GM21825 (cell line): ENCODE results near the gene BCL2L13.
A peak's percentile ranks its signal among the peaks of the same experiment; 100 is the strongest.
"Not testable (repeated sequence)": the region's sequence is repeated elsewhere in the genome, so short reads cannot be mapped to it uniquely, and the experiment has no call there.

ENCODE experiments used
- ATAC-seq: cut with Tn5 transposase; IDR thresholded peaks from one replicate; pipeline ENCODE4 v1.9.1; 2021; ENCODE audit warnings: mild to moderate bottlenecking, moderate library complexity; ENCODE audit not compliant: unreplicated experiment

Gene BCL2L13

DNA sequence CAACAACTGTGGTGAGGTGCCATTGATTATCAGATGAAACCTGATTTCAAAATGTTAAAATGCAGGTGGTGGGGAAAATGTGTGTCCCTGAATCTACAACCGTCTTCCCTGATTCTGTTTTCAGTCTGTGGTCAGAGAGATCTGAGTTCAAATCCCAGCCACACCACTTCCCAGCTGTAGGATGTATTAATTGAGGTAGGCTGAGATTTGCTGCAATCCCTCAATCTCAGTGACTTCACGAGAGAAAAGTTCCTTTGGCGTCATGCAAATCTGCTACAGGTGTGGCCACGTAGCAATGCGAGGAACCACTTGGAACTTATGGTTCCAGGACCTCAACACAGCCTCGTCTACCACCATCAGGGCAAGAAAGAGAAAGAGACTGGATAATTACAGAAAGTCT lies 56.2 kb downstream of the BCL2L13 start:
- ATAC-seq: no peak

DNA sequence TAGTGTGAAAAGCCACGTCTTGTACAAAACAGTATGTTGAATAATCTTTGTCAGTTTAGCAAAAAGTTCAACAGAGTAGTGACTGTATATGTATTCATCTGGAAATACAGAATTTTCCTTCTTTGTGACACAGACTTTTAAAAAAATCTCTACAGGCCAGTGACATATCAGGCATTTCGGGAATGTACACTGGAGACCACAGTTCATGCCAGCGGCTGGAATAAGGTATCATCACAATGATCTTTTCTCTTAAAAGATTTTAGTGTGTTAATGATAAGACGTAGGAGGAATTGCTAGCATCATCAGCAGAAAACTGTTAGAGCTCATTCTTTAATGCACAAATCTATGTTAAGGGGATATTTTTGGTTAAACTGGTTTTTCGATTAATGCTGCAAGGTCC lies 57.4 kb downstream of the BCL2L13 start:
- no peak for ATAC-seq

DNA sequence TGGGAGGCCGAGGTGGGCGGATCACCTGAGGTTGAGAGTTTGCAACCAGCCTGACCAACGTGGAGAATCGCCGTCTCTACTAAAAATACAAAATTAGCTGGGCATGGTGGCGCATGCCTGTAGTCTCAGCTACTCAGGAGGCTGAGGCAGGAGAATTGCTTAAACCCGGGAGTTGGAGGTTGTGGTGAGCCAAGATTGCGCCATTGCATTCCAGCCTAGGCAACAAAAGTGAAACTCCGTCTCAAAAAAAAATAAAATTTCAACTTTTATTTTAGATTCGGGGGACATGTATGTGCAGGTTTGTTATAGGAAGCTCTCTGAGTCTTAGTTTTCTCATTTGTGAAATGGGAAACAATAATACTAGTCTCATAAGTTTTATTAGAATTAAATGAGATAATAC lies 58.6 kb downstream of the BCL2L13 start:
- not testable (repeated sequence) for ATAC-seq

DNA sequence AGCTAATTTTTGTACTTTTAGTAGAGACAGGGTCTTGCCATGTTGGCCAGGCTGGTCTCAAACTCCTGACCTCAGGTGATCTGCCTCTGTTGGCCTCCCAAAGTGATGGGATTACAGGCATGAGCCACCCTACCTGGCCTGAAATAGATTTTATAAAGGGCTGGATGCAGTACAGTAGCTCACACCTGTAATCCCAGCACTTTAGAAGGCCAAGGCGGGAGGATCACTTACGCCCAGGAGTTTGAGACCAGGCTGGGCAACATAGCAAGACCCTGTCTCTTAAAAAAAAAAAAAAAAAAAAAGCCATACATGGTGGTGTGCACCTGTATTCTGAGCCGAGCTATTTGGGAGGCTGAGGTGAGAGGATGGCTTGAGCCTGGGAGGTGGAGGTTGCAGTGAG lies 59.7 kb downstream of the BCL2L13 start:
- not testable (repeated sequence) for ATAC-seq

DNA sequence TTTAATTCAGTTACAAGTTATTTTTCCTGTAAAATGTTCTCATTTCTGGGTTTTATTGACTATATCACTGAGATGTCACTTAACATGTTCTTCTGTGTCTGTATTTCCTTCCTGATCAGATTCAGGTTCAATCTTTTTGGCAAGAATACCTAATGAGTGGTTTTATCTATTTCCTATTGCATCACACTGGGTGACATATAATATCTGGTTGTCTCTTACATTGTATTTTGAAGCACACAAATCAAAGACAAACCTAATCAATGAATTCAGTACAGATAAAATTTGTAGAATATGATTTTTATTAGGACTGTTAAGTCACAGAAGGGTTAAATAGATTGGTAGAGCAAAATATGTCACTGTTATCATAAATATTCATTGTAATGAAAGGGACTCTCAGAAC lies 60.4 kb downstream of the BCL2L13 start:
- ATAC-seq: no peak

DNA sequence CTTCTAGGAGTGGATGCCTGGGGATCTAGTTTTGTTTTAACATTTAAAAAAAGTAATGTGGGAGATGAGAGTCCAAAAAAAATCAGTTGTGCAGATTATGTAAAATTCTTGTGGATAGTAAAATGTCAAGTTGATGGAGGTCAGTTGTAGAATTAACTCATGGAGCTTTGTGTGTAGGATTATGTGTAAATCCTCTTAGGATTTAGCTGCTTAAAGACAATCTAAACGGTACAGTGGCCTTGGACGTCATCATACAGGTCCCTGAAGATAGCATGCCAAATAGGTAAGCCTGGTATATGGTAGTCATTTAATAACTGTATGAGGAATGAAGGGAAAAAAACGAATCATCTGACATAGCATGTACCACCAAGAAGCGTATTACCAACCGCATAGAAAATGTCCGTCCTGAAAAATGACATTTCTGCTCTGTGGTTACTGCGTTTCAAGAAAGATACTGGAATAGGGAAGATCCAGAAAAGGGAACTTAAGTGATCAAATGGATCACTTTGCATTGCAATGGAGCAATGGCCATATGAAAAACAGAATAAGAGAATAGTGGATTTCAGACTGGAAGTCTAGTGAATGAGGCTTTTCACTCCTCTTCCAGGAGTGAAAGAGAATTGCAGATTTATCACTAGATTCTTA lies 61.3 kb downstream of the BCL2L13 start:
- no peak for ATAC-seq

DNA sequence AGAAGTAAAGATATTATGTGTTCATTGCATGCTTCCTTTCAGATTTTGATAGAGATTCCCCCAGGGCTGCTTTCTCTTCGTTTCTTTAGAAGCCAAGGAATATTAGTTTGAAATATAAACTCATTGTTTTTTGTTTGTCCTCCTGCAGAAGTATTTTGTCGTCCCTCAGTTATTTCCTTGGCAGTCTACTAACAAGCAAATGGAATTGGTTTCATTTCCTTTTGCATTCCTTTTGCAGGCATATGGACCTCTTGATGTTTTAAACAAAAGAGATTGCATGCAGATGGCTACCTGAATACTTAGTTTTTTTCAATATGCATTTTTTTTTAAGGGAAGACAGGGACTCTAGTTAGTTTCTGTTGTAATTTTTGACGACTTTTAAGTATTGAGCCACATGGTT lies 62.2 kb downstream of the BCL2L13 start:
- no peak for ATAC-seq

DNA sequence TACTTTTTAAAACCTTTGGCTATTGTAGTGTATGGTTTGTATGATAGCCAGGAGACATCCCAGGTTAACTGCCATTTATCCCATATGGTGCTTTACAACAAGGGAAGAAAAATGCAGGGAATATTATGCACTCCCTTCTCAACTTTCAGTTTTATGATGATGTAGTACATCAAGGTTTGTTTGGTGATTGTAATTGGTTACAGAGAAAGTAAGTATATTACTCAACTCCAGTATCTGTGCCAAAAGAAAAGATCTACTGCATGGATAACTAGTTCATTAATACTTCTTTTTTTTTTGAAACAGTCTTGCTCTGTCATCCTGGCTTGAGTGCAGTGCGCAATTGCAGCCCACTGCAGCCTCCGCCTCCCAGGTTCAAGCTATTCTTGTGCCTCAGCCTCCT lies 65.3 kb downstream of the BCL2L13 start:
- ATAC-seq: no peak

DNA sequence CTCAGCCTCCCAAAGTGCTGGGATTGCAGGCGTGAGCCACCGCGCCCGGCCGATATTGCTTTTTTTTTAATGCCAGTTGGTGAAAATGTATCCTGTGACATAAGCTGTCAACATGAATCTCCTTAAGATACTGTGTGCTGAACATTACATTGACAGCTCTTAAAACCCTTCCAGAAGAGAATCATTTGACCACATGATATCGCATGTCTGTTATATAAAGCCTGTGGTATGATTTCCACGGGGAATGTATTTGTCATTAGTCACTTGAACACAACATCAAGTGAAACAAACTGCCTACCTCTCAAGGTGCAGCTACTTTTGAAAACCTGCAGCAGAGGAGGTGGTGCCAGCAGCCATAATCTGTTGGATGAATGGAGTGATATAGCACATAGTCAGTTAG lies 67.0 kb downstream of the BCL2L13 start:
- no peak for ATAC-seq

DNA sequence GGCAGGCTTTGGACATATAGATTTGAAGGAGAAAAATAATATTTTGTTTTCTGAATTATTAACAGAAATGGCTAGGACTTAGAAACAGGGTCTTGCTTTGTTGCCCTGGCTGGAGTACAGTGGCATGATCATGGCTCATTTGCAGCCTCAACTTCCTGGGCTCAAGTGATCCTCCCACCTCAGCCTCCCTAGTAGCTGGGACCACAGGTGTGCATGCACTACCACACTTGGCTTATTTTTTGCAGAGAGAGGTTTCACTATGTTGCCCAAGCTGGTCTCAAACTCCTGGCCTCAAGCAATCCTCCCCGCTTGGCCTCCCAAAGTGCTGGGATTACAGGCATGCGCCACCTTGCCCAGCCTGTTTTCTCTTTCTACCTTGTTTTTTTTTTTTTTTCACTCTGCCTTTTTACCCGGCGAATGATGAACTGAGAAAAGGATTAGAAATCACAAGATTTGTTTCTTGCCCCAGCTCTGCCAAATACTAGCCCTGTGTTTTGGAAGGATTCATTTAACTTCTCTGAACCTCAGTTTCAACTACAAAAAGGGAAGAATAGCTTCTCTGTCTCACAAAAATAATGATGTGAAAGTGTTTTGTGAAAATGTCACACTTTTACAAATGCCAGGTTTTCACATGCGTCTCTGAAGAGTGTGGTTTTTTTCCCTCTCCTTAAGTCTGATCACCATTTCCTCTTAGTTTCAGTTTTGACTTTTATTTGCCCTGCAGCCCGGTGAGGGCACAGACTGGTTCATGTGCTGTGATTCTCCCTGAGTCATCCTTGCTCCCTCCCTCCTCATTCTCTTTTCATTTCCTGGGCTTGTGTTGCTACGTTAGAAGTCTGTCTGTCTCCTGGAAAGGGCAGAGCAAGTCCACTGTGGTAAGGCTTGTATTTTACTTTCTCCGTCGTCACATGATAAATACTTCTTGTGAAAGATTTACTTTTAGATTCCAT lies 67.7 kb downstream of the BCL2L13 start:
- ATAC-seq: peak; percentile 81

DNA sequence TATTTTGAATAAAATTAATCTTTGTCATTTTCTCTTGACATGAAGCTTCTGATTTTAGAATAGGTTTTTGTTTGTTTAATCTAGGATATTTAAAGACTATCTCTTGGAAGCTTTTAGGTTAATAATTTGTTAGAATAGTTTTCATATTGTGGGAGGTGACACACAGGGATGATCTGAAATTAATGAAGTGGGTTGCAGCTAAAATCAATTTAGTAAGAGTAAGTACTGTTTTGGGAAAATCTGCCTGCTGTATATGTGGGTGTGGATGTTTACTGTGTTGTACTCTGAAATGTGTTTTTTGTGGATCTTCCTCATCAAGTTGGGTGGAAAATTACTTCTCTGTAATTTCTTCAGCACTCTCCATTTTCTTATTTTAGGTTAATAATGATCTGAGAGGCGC lies 68.4 kb downstream of the BCL2L13 start:
- ATAC-seq: no peak

DNA sequence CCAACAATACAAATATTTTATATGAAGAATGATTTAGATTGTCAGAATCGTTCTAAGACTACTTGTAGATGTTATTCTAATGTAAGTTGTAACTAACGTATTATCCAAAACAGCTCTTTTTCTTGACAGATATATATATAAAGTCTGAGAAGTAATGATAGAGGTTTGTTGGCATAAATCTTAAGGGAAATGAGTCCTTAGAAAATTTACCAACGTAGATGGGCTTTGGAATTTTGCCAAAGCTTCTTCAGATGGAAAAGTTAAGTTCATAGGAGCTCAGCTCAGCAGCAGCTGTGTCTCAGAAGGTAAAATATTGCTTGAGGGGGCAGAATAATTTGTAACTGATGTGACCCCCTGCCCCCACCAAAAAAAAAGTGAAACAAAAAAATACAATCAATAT lies 69.0 kb downstream of the BCL2L13 start:
- ATAC-seq: no peak

DNA sequence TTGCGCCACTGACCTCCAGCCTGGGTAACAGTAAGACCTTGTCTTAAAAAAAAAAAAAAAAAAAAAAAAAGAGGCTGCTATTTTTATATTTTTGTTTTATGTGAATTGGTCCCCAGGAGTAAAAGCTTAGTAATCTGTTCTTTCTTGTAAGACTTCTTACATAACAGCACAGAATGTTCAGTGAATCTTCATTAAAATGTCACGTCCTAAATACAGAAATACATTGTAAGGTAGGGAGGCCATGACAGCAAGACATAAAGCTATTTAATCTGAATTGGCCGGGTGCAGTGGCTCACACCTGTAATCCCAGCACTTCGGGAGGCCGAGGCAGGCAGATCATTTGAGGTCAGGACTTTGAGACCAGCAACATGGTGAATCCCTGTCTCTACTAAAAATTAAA lies 71.5 kb downstream of the BCL2L13 start:
- no peak for ATAC-seq

DNA sequence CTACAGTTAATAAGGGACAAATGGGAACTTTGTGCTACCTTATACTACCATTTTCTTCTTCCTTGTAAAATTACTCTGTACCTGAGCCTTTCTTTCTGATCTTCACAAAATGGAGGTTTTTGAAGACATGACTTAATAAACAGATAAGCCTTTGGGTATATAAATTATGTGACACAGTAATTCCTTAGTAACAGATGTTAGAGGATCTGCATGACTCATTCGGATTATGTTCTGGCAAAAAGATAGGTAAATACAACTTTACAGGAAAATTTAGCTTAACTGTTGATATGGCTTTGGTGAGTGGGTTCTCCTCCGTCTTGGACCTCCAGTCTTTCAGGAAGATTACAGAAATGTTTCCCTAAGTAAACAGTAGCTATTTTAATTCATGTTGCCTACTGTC lies 73.9 kb downstream of the BCL2L13 start:
- ATAC-seq: no peak

DNA sequence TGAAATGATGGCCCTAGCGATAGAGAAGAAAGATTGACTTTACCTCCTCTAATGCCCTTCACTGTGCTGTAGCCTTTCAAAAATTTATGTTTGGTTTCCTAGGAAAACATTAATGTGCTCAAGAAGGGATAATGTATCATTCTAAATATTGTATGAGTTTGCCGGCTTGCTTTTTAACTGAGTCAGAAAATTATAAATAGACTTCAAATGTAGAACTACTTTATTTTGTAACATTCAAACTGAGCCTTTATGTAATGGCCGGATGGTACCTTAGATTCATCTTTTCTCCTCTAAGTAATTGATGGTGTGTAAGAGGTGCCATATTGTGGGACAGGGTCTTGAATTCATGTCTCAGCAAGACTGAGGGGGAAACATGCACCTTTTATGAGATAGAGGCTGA lies 78.0 kb downstream of the BCL2L13 start:
- ATAC-seq: no peak

DNA sequence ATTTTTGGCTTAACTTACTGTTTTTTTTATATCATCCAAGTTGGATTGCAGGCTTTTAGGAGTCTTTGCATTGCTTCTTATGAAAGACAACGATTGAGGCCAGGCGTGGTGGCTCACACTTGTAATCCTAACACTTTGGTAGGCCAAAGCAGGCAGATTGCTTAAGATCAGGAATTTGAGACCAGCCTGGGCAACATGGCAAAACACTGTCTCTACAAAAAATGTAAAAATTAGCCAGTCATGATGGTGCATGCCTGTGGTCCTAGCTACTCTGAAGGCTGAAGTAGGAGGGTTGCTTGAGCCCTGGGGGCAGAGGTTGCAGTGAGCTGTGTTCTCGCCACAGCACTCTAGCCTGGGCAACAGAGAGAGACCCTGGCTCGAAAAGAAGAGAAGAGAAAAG lies 79.2 kb downstream of the BCL2L13 start:
- ATAC-seq: no peak

DNA sequence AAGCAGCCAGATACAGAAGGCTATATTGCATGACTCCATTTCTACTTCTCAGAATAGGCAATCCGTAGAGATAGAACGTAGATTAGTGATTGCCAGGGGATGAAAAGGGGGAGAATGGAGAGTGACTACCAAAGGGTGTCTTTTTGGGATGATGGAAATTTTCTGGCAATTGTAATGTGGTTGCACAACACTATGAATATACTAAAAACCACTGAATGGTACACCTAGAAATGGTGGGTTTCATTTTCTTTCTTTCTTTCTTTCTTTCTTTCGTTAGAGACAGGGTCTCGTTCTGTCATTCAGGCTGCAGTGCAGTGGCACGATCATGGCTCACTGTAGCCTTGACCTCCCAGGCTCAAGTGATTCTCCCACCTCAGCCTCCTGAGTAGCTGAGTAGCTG lies 81.4 kb downstream of the BCL2L13 start:
- ATAC-seq: no peak

DNA sequence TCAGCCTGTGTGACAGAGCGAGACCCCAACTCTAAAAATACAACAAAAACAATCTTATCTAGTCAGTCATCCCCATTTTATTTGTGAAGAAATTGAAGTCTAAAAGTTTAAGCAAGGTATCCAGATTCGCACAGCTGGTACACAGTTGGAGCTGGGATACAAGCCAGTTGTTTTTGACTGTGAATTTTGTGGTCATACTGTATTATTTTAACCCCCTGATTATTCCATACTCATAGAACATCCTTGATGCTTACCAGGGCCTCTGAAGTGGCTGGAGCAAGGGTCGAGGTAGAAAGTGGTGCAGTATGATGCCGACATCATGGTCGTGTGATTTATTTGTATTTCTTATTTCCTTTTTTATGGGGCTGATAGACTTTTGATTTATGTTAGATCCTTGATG lies 85.7 kb downstream of the BCL2L13 start:
- no peak for ATAC-seq

DNA sequence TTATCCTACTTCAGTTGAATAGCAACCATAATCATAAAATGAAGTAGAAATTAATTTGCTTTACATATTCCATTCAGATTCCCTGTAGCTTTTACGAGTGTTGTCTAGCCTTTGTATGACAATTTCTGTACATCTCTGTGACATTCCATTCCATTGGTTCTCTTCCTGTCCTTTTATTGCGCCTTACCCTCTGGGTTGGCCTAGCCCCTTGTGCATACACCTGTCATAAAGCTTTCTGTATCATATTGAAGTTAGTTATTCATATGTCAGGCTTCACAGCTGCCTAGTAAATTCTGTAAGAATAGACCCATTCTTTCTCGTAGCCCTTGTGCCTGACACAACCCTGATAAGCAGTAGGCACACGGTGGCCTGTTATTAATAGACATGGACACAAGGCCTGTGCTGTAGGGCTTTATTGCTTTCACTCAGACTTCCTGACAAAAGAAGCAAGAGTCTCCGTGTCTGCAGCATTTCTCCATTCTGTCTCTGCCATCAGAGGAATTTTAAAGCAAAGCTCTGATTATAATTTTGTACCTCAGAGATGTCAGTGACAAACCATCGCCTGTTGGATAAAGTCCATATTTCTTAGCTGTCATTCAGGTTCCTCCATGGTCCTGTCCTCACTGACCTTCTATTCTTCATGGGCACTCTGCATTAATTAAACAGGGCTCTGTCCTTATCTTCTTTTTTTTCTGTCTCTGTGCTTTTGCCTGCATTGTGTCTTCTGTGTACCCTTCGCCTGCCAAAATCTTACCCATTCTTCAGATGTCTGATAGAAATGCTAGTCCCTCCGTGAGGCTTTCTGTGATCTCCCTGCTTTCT lies 86.3 kb downstream of the BCL2L13 start:
- no peak for ATAC-seq

DNA sequence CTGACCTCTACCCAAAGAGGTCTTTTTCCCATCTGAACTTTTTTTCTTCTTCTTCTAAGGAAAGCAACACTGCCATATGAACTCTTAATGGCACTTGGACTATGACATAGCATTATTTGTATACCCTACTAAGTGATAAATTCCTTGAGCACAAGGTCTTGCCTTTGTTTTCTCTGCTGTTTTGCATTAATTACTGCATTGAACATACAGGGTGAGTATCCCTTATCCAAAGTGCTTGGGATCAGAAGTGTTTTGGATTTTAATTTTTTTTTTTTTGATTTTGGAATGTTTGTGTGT lies 86.9 kb downstream of the BCL2L13 start:
- no peak for ATAC-seq

DNA sequence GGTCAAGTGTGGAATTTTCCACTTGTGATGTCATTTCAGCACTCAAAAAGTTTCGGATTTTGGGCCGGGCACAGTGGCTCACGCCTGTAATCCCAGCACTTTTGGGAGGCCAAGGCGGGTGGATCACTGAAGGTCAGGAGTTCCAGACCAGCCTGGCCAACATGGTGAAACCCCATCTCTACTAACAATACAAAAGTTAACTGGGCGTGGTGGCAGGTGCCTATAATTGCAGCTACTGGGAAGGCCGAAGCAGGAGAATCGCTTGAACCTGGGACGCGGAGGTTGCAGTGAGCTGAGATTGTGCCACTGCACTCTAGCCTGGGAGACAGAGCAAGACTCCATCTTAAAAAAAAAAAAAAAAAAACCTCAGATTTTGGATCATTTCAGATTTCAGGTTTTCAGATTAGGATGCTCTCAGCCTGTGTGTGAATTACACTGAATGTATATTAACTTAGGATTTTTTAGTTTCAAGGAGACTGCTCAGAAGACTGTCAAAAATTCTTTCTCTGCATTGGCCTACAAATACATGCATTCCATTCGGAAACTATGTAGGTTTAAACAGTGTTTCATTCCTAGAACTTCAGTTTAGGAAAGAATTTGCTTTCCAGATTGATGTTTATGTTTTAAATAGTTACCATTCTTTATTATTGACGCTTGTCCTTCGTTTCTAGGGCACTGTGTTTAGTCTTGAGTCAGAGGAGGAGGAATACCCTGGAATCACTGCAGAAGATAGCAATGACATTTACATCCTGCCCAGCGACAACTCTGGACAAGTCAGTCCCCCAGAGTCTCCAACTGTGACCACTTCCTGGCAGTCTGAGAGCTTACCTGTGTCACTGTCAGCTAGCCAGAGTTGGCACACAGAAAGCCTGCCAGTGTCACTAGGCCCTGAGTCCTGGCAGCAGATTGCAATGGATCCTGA lies 87.7 kb downstream of the BCL2L13 start:
- no peak for ATAC-seq
